HepG2 (cell line): ENCODE measurements around the gene ERVMER34-1. TPM values are rescaled to one million over a fixed set of nuclear protein-coding genes. Genes with fewer than 3 reads are reported as not detected.

Experiments used
- FOSL1 ChIP-seq: sonication (generic); formaldehyde crosslinking; IDR thresholded peaks from 2 replicates; pipeline ENCODE4 v1.9.0; 2021; ENCODE audit warnings: missing genetic modification reagents, borderline replicate concordance
- GATAD2A ChIP-seq: IDR thresholded peaks from 2 replicates; pipeline ENCODE4 v1.6.1; 2016
- IKZF1 ChIP-seq: fragments of 450-650 bp; IDR thresholded peaks from 2 replicates; pipeline ENCODE4 v1.7.1; 2016
- MXD3 ChIP-seq: IDR thresholded peaks from 2 replicates; pipeline ENCODE4 v1.6.1; 2016; ENCODE audit warnings: mild to moderate bottlenecking, missing biosample characterization, missing genetic modification reagents
- MYC ChIP-seq: sonication (generic); formaldehyde crosslinking; IDR thresholded peaks from 2 replicates; pipeline ENCODE4 v1.9.0; 2021; ENCODE audit warnings: missing genetic modification reagents, borderline replicate concordance
- PBX3 ChIP-seq: sonication (generic); formaldehyde crosslinking; IDR thresholded peaks from 2 replicates; pipeline ENCODE4 v1.8.1; 2023; ENCODE audit warnings: missing genetic modification reagents, inconsistent platforms, borderline replicate concordance
- RORA ChIP-seq: sonication (generic); formaldehyde crosslinking; IDR thresholded peaks from 2 replicates; pipeline ENCODE4 v1.5.0; 2020; ENCODE audit warnings: mild to moderate bottlenecking, missing genetic modification reagents, moderate library complexity
- SOX5 ChIP-seq: IDR thresholded peaks from 2 replicates; pipeline ENCODE4 v1.6.1; 2016; ENCODE audit warnings: borderline replicate concordance
- SP140L ChIP-seq: sonication (generic); formaldehyde crosslinking; IDR thresholded peaks from 2 replicates; pipeline ENCODE4 v1.4.0; 2020; ENCODE audit warnings: missing genetic modification reagents, borderline replicate concordance
- TBL1XR1 ChIP-seq: fragments of 150-350 bp; IDR thresholded peaks from 2 replicates; pipeline ENCODE4 v1.6.1; 2014; ENCODE audit warnings: borderline replicate concordance, low read length; ENCODE audit not compliant: partially characterized antibody
- TERF1 ChIP-seq: sonication (generic); formaldehyde crosslinking; IDR thresholded peaks from 2 replicates; pipeline ENCODE4 v1.8.0; 2022; ENCODE audit warnings: mild to moderate bottlenecking, missing genetic modification reagents, moderate library complexity
- ZBTB14 ChIP-seq: sonication (generic); formaldehyde crosslinking; IDR thresholded peaks from 2 replicates; pipeline ENCODE4 v1.4.0; 2020; ENCODE audit warnings: missing genetic modification reagents
- ZBTB26 ChIP-seq: IDR thresholded peaks from 2 replicates; pipeline ENCODE4 v1.6.1; 2016; ENCODE audit warnings: missing compliant biosample characterization, missing genetic modification reagents, borderline replicate concordance
- polyA plus RNA-seq, 8 experiments: library from polyadenylated mRNA; depleted of rRNA in 3 of 8; stranded (reverse) in 7 of 8; unstranded in 1 of 8; fragments of >200 nt; fragmentation: Illumina TruSeq in 4 of 8; extraction: Trizol in 4 of 8; gene quantifications; 2 replicates each; pipeline versions ENCODE4 v1.2.1 to v1.2.3, GENCODE V29; 2011 to 2016; ENCODE audit warnings: low read depth in 4 of 8, missing spikeins in 1 of 8, mixed read lengths in 1 of 8; ENCODE audit not compliant: insufficient read depth in 1 of 8
- total RNA-seq, 5 experiments: library from RNA; depleted of rRNA; stranded (reverse); fragments of >200 nt; fragmentation: Illumina TruSeq; extraction: Trizol; gene quantifications; 2 replicates each; pipeline ENCODE4 v1.2.3, GENCODE V29; 2016; ENCODE audit warnings: low read depth in 1 of 5
- TF ChIP-seq, protein P1 (sequence below): IDR thresholded peaks from 2 replicates; pipeline ENCODE4 v1.6.1; 2012; ENCODE audit warnings: low read length, improper control_type of control experiment
- TF ChIP-seq, protein P2 (sequence below), 2 experiments: fragments of 450-650 bp in 1 of 2; sonication (generic) in 1 of 2; formaldehyde crosslinking; IDR thresholded peaks; 2 replicates each; pipeline versions ENCODE4 v1.5.0 to v1.8.0; 2020 to 2022; ENCODE audit warnings: mild to moderate bottlenecking in 1 of 2, missing genetic modification reagents in 1 of 2

ERVMER34-1 gene
- total and polyA plus RNA-seq, 2 of the 13 experiments (the other 11 are each of a cell fraction or from before 2014, with no cell fraction given), result 0.04 to 0.35 TPM

DNA sequence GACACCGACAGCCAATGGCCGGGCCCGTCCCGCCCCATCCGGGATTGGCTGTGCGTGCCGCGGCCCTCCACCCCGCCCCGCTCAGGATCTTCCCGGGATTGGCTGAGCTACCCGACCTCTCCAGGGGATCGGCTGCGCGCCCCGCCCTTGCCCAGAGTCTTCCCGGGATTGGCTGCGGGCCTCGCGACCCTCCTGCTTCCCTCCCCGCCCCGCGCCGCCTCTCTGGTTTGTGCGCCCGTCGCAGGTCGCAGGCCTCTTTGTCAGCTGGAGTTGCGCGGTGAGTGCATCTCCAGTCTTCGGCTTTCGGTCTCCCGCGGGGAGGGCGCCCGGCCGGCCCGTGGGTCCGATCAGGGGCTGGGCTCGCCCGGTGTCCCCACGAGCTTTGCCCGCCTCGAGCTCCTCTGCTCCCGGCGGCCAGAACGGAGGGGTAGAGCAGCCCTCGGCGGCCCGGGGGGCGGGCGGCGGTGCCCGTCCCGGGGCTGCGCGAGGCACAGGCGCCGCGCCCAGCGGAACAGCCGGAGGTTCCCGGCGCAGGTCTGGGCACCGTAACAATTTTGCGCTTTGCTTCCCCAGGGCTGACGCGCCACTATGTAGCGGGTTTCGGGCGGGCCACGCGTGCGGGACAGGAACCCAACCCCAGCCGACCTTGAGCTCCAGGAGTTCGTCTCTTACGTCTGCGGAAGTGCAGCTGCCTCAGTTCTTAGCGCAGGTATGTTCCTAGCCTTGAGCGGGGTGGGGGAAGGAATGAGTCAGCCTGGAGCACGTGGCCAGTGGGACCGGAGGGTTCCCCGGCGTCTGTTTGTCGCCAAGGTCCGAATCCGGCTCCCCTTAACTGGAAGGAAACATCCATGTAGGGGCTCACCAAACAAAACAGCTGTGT, 38.7 kb downstream of the ERVMER34-1 start (continued):
- TF ChIP-seq, protein P1, sequence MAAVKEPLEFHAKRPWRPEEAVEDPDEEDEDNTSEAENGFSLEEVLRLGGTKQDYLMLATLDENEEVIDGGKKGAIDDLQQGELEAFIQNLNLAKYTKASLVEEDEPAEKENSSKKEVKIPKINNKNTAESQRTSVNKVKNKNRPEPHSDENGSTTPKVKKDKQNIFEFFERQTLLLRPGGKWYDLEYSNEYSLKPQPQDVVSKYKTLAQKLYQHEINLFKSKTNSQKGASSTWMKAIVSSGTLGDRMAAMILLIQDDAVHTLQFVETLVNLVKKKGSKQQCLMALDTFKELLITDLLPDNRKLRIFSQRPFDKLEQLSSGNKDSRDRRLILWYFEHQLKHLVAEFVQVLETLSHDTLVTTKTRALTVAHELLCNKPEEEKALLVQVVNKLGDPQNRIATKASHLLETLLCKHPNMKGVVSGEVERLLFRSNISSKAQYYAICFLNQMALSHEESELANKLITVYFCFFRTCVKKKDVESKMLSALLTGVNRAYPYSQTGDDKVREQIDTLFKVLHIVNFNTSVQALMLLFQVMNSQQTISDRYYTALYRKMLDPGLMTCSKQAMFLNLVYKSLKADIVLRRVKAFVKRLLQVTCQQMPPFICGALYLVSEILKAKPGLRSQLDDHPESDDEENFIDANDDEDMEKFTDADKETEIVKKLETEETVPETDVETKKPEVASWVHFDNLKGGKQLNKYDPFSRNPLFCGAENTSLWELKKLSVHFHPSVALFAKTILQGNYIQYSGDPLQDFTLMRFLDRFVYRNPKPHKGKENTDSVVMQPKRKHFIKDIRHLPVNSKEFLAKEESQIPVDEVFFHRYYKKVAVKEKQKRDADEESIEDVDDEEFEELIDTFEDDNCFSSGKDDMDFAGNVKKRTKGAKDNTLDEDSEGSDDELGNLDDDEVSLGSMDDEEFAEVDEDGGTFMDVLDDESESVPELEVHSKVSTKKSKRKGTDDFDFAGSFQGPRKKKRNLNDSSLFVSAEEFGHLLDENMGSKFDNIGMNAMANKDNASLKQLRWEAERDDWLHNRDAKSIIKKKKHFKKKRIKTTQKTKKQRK, result no peak
- TF ChIP-seq, protein P2, sequence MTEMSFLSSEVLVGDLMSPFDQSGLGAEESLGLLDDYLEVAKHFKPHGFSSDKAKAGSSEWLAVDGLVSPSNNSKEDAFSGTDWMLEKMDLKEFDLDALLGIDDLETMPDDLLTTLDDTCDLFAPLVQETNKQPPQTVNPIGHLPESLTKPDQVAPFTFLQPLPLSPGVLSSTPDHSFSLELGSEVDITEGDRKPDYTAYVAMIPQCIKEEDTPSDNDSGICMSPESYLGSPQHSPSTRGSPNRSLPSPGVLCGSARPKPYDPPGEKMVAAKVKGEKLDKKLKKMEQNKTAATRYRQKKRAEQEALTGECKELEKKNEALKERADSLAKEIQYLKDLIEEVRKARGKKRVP (CRISPR knock-in tag; IDR thresholded peaks at IDR 0.05), result peak in 1 of 2 experiments; percentile 47; a peak in 1 of 4 replicates
- peak; percentile 9 for TF ChIP-seq TBL1XR1
- TF ChIP-seq SP140L (CRISPR knock-in tag), result peak; percentile 20; the same call in 1 of the 2 replicates
- TF ChIP-seq RORA (CRISPR knock-in tag), result no peak
- TF ChIP-seq PBX3 (CRISPR knock-in tag), result no peak; the same call in 1 of the 2 replicates
- TF ChIP-seq ZBTB14 (CRISPR knock-in tag), result no peak
- TF ChIP-seq ZBTB26 (CRISPR knock-in tag), result no peak; the same call in 1 of the 2 replicates
- TF ChIP-seq MYC (CRISPR knock-in tag), result peak; percentile 93
- TF ChIP-seq GATAD2A (CRISPR knock-in tag), result peak; percentile 37; the same call in 1 of the 2 replicates
- TF ChIP-seq SOX5 (CRISPR knock-in tag), result 0 out of 2 replicates have a peak, but pooled peaks have one; percentile 14
- TF ChIP-seq IKZF1, result no peak
- TF ChIP-seq FOSL1 (CRISPR knock-in tag), result peak; percentile 74; the same call in 1 of the 2 replicates
- no peak for TF ChIP-seq TERF1 (CRISPR knock-in tag)
- peak; percentile 94 for TF ChIP-seq MXD3 (CRISPR knock-in tag)
